UCSD-AML1 (cell line): ENCODE measurements around the gene STMP1.
"Not testable (repeated sequence)": the region's sequence is repeated elsewhere in the genome, so short reads cannot be mapped to it uniquely, and the experiment has no call there.

Experiments
- DNase-seq: peaks from one replicate; lab custom pipeline; 2025; ENCODE audit not compliant: unreplicated experiment; lab: John Stamatoyannopoulos, UW

STMP1 gene

GRCh38 chr7:135664046-135664589, 1.8 kb downstream of the STMP1 start:
- DNase-seq, result no peak

GRCh38 chr7:135665042-135665441, 2.7 kb downstream of the STMP1 start:
- DNase-seq, result no peak

- no peak for DNase-seq
These were observed 3.8 kb downstream of the STMP1 start for GRCh38 chr7:135666156-135666555.

- no peak for DNase-seq
These were observed 4.5 kb downstream of the STMP1 start for GRCh38 chr7:135666846-135667245.

DNA sequence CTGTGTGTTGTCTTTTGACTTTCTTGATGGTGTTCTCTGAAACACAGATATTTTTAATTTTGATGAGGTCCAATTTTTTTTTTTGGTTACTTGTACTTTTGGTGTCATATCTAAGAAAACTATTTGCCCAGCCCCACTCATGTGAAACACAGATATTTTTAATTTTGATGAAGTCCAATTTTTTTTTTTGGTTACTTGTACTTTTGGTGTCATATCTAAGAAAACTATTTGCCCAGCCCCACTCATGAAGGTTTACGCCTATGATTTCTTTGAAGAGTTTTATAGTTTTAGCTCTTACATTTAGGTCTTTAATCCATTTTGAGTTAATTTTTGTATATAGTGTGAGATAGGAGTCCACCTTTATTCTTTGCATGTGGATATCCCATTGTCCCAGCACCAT, 5.3 kb downstream of the STMP1 start:
- not testable (repeated sequence) for DNase-seq

- DNase-seq, result not testable (repeated sequence)
These were observed 6.6 kb downstream of the STMP1 start for GRCh38 chr7:135668852-135669395.

DNA sequence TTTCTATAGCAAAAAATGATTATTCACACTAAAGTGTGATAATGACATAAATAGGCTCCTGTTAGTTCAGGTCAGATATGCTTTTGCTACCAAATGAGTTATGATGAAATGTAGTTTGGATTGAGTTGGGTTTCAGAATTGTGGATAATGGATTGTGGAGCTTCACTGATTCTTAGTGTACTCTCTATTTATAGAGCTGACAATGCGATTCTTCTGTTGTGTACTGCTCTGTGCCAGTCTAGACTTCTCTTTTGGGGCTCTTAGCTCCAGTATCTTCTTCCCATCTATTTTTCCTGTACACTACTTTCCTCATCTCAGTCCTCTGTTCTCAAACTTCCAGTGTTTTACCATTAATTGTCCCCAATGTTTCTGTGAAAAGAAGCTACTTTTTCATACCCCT, 7.5 kb downstream of the STMP1 start:
- DNase-seq, result no peak

DNA sequence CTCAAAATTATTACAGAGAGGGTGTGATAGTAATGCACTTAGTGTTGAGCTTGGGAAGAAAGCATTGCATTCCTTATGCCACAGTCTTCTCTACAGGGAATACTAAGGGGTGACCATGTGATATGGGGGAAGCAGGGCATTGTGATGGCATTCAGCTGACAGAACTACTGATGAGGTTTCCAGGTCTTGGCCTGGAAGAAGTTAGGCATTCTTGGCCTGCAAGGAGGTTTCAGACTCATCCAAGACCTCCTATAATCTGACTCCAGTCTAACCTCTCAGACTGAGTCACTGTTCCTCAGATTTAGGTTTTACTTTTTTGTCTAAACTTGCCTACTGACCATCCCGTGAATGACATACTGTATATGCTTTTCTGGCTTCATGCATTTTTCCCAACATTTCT, 7.9 kb downstream of the STMP1 start:
- no peak for DNase-seq

- no peak for DNase-seq
These were observed 10.4 kb downstream of the STMP1 start for GRCh38 chr7:135672560-135673359.

DNA sequence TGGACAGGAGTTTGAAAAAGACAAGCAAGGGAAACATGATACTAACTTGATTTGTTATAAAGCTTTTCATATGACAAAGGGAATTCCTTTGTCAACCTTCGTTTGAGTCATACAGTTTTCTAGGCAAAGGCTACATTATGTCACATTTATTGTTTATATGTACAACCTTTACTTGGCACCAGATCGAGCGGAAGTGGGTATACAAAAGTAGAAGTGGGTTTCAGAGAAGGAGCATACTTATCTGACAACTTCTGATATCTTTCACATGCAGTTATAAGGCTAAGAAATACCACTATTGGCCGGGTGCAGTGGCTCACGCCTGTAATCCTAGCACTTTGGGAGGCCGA, 11.0 kb downstream of the STMP1 start:
- no peak for DNase-seq

GRCh38 chr7:135678612-135679575, 16.6 kb downstream of the STMP1 start:
- DNase-seq, result no peak

DNA sequence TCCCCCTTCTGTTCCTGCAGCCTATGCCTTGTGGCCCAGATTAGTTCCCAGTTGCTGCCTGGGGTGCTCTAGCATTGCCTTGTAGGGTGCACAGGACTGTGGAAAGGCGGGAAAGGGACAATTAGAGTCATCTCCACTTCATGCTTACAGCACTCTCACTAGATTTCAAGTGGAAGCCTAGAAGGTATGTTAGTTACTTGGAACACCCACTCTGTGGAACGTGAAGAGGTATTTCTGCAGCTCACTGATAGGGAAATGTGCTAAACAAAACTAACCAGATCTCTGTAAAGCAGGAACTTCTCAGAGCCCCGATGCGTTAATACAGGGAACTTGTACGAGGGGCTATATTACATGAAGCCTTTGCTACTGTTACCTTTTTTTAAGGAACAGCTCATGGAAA, 19.4 kb downstream of the STMP1 start:
- no peak for DNase-seq

GRCh38 chr7:135682191-135682590, 19.9 kb downstream of the STMP1 start:
- no peak for DNase-seq

- DNase-seq, result no peak
These were observed 21.3 kb downstream of the STMP1 start for GRCh38 chr7:135683609-135684008.

- no peak for DNase-seq
These were observed 21.8 kb downstream of the STMP1 start for GRCh38 chr7:135684136-135684535.

DNA sequence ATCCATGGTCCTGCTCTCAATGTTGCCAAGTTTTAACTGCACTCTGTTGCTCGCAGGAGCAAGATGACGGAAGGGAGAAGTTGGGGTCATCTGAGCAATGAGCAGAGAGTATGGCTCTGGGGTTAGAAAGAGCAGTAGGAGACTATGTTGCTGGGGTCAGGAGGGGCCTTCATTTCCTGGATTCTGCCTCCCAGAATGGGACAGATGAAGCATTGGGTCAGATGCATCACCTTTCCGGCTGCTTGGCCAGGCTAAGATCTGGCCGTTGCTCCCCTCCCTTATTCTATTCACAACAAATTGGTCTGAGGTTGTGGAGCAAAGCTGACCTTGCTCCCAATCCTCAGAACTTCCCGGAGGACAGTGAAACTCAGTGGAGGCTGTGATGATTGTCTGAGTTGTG, 22.4 kb downstream of the STMP1 start:
- DNase-seq, result no peak

DNA sequence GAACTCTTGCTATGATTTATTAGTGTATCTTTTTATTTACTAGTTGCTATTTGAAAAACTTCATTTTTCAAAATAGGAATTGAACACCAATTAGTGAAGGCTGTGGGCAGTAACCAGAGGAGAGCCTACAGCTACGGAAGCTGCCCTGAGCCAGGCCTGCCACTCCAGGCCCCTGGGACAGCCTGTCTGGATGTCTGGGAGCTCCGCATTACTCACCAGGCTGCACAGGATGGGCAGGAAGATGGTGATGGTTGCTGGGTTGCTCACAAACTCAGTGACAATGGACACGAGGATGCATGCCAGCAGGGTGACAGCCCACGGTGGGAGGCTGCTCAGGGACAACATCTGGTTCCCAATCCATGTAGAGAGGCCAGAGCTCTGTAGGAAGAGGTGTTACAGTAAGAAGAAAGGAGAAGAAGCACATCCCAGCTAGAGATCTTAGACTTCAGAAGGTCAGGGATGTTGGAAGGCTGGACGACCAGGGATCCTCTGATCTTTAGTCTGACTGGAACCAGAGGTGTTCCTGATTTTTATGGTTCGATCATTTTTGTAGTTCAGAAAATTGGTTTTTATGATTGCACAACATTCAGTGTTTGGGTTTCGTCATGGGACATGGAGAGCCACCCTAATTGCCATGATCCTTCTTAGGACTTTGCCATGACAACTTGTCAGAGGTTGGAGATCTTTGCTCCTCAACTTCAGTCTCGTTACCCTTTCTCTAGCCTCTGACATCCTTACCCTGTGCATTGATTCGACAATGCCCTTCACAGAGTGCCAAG, 23.2 kb downstream of the STMP1 start:
- DNase-seq, result no peak

DNA sequence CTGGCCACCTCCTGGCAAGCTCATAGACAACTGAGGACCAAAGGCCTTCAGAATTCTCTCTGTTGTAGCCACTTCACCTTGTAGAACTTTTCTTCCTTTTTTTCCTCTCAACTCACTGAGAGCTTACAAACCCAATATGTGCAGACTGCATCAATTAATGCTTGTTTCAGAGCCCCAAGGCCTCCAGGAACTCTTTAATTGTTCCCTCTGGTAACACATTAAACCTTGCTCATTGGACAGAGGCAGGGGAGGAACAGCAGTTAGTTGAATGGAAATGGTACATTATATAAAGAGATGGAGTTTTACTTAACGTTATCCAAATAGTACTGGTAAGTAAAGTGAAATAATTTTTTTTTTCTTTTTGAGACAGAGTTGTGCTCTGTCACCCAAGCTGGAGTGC, 25.2 kb downstream of the STMP1 start:
- no peak for DNase-seq

- no peak for DNase-seq
These were observed 28.3 kb downstream of the STMP1 start for GRCh38 chr7:135690566-135690965.

GRCh38 chr7:135692055-135692454, 29.7 kb downstream of the STMP1 start:
- DNase-seq, result no peak

- not testable (repeated sequence) for DNase-seq
These were observed 30.3 kb downstream of the STMP1 start for GRCh38 chr7:135692606-135693005.
